CD4-positive, alpha-beta T cell (primary cell): Measurements from ENCODE around the gene SLC5A6. TPM values are rescaled to one million over a fixed set of nuclear protein-coding genes. Genes with fewer than 3 reads are reported as not detected.

ENCODE experiments used
- ATAC-seq: fragments of 200-7000 bp; cut with Tn5 transposase; one replicate; pipeline ENCODE4 v1.10.0; 2022; ENCODE audit warnings: mild to moderate bottlenecking; ENCODE audit not compliant: poor library complexity
- CTCF ChIA-PET: fragments of 350-600 bp; sonication (Branson Sonifier 250); formaldehyde crosslinking; loops from one replicate; lab custom pipeline; 2021; ENCODE audit warnings: antibody characterized with exemption, inconsistent platforms; lab: Charles Lee
- POLR2A ChIA-PET: fragments of 350-600 bp; sonication (Branson Sonifier 250); formaldehyde crosslinking; loops from one replicate; lab custom pipeline; 2021; ENCODE audit warnings: antibody characterized with exemption, inconsistent platforms; lab: Charles Lee
- DNase-seq, 14 experiments: peaks; one replicate each; pipeline ENCODE4 v3.0.0-alpha.2; 2013 to 2020; ENCODE audit warnings: mixed read lengths in 2 of 14
- H3K27ac ChIP-seq, 2 donors: one replicate each; pipeline versions ENCODE4 v1.5.1 to v1.7.0; 2013; ENCODE audit warnings: low read length in 2 of 2, low read depth in 1 of 2, mild to moderate bottlenecking in 1 of 2
- H3K27me3 ChIP-seq, 2 experiments: 1 replicate in 1 of 2; 2 replicates in 1 of 2; pipeline versions ENCODE4 v1.6.1 to v1.7.0; 2013; ENCODE audit warnings: low read length in 2 of 2, control low read depth in 1 of 2, mild to moderate bottlenecking in 1 of 2, moderate library complexity in 1 of 2; ENCODE audit not compliant: insufficient read depth in 2 of 2, control insufficient read depth in 1 of 2
- H3K36me3 ChIP-seq: one replicate; pipeline ENCODE4 v1.6.1; 2013; ENCODE audit warnings: low read length, control low read depth; ENCODE audit not compliant: insufficient read depth
- H3K4me1 ChIP-seq: one replicate; pipeline ENCODE4 v1.6.1; 2013; ENCODE audit warnings: low read length, control low read depth; ENCODE audit not compliant: insufficient read depth
- H3K4me3 ChIP-seq: one replicate; pipeline ENCODE4 v1.5.1; 2013; ENCODE audit warnings: mild to moderate bottlenecking, low read length, moderate library complexity
- H3K9me3 ChIP-seq, 2 experiments: 1 replicate in 1 of 2; 2 replicates in 1 of 2; pipeline versions ENCODE4 v1.6.1 to v1.7.0; 2013; ENCODE audit warnings: low read length in 2 of 2, mild to moderate bottlenecking in 2 of 2, control low read depth in 1 of 2, moderate library complexity in 1 of 2; ENCODE audit not compliant: control insufficient read depth in 1 of 2, insufficient read depth in 1 of 2
- H3K27ac Mint-ChIP-seq: one replicate; pipeline ENCODE4 v1.8.0; 2020; ENCODE audit warnings: mixed read lengths
- H3K27me3 Mint-ChIP-seq: one replicate; pipeline ENCODE4 v1.8.0; 2021; ENCODE audit warnings: mixed read lengths
- H3K36me3 Mint-ChIP-seq: one replicate; pipeline ENCODE4 v1.8.0; 2021; ENCODE audit warnings: low read depth, mixed read lengths
- H3K4me1 Mint-ChIP-seq: one replicate; pipeline ENCODE4 v1.8.0; 2021; ENCODE audit warnings: low read depth, mixed read lengths
- H3K4me3 Mint-ChIP-seq: one replicate; pipeline ENCODE4 v1.8.0; 2020; ENCODE audit warnings: mild to moderate bottlenecking, mixed read lengths
- H3K9me3 Mint-ChIP-seq: one replicate; pipeline ENCODE4 v1.8.0; 2020; ENCODE audit warnings: mixed read lengths
- CTCF ChIP-seq: fragments of 200-600 bp; IDR thresholded peaks from one replicate; pipeline ENCODE4 v1.8.0; 2022; ENCODE audit warnings: antibody characterized with exemption, mild to moderate bottlenecking
- intact Hi-C, 2 experiments: fragments of 100-400 bp; cut with DNase I in 1 of 2; cut with micrococcal nuclease in 1 of 2; formaldehyde crosslinking; loops; one replicate each; pipeline versions ENCODE4 v1.15.1 to v1.9.0; 2023 to 2025; cut with DNase I, micrococcal nuclease
- total RNA-seq, 174 experiments: library from RNA in 2 of 174; stranded (reverse) in 2 of 174; gene quantifications; one replicate each; pipeline ENCODE4 v1.2.3 and lab custom pipeline; 2021 to 2026

The SLC5A6 gene
- total RNA-seq, 2 experiments from 2014 or later = 196 to 207 TPM

GRCh38 chr2:27249159-27249890, 37.3 kb upstream of the SLC5A6 start:
- Histone ChIP-seq H3K27ac (no peak overlapping the region), H3K4me3 (no peak overlapping the region), H3K9me3 (no peaks in the 10 kb centered on the region), H3K36me3 (no peaks in the 10 kb centered on the region), H3K4me1 (peaks cover 6% of the 10 kb centered on the region), H3K27me3 (peaks cover 7 to 9% of the 10 kb centered on the region in 2 experiments)
- ChIA-PET POLR2A (interaction anchor here (0.8 to 1.4 kb wide), 2 partner anchors 31 to 199 kb away, joined by 3 read pairs; no protein-coding TSS in a partner anchor), CTCF (interaction anchor here (1.1 kb wide), 1 partner anchor 54 kb away, joined by 4 read pairs; no protein-coding TSS in a partner anchor)
- Mint-ChIP-seq H3K36me3 (peaks cover 1% of the 10 kb centered on the region), H3K9me3 (no peaks in the 10 kb centered on the region), H3K4me1 (no peaks in the 10 kb centered on the region), H3K27ac (no peak overlapping the region), H3K27me3 (peaks cover 24% of the 10 kb centered on the region), H3K4me3 (no peak overlapping the region)
- no peak for DNase-seq
- intact Hi-C loops = no loop called here
- no peak for TF ChIP-seq CTCF
- ATAC-seq = no peak

- peaks cover 6% of the 10 kb centered on the region for H3K4me1 ChIP-seq
- H3K36me3 ChIP-seq = peaks cover 12% of the 10 kb centered on the region
- ChIA-PET CTCF (interaction anchor here (0.7 kb wide), 1 partner anchor 16 kb away, joined by 3 read pairs; no protein-coding TSS in a partner anchor), POLR2A (interaction anchor here (1.4 kb wide), 1 partner anchor 197 kb away, joined by 3 read pairs; no protein-coding TSS in a partner anchor)
- H3K27me3 Mint-ChIP-seq = peaks cover 23% of the 10 kb centered on the region
- H3K27ac ChIP-seq = no peak overlapping the region
- no peak overlapping the region for H3K4me3 Mint-ChIP-seq
- intact Hi-C loops = no loop called here
- H3K9me3 Mint-ChIP-seq = no peaks in the 10 kb centered on the region
- no peaks in the 10 kb centered on the region for H3K9me3 ChIP-seq
- ATAC-seq = no peak
- H3K4me3 ChIP-seq = no peak overlapping the region
- peaks cover 15% of the 10 kb centered on the region for H3K36me3 Mint-ChIP-seq
- DNase-seq = no peak
- H3K27ac Mint-ChIP-seq = no peak overlapping the region
- peaks cover 0 to 7% of the 10 kb centered on the region in 2 experiments for H3K27me3 ChIP-seq
- no peaks in the 10 kb centered on the region for H3K4me1 Mint-ChIP-seq
- TF ChIP-seq CTCF = no peak
These were observed 35.8 kb upstream of the SLC5A6 start for GRCh38 chr2:27247893-27248292.

- Histone ChIP-seq H3K36me3 (peaks cover 34% of the 10 kb centered on the region), H3K4me1 (peaks cover 16% of the 10 kb centered on the region), H3K27me3 (peaks cover 0 to 4% of the 10 kb centered on the region in 2 experiments), H3K4me3 (no peak overlapping the region), H3K27ac (no peak overlapping the region), H3K9me3 (no peaks in the 10 kb centered on the region)
- Mint-ChIP-seq H3K27ac (no peak overlapping the region), H3K4me3 (no peak overlapping the region), H3K4me1 (peaks cover 4% of the 10 kb centered on the region), H3K36me3 (peaks cover 35% of the 10 kb centered on the region), H3K9me3 (no peaks in the 10 kb centered on the region), H3K27me3 (peaks cover 8% of the 10 kb centered on the region)
- ChIA-PET POLR2A (no interaction called here), CTCF (no interaction called here)
- no peak for DNase-seq
- ATAC-seq = no peak
- intact Hi-C loops = no loop called here
- no peak for TF ChIP-seq CTCF
These were observed 33.6 kb upstream of the SLC5A6 start for GRCh38 chr2:27245626-27246025.
